ENCODE data around the gene EPB41L2. TPM values are rescaled to one million over a fixed set of nuclear protein-coding genes. Genes with fewer than 3 reads are reported as not detected.

Gene EPB41L2
- polyA plus RNA-seq, 1 donor = 200 TPM

GRCh38 chr6:131061041-131061750 is 1.8 kb downstream of the EPB41L2 start:
- no peak for DNase-seq

DNA sequence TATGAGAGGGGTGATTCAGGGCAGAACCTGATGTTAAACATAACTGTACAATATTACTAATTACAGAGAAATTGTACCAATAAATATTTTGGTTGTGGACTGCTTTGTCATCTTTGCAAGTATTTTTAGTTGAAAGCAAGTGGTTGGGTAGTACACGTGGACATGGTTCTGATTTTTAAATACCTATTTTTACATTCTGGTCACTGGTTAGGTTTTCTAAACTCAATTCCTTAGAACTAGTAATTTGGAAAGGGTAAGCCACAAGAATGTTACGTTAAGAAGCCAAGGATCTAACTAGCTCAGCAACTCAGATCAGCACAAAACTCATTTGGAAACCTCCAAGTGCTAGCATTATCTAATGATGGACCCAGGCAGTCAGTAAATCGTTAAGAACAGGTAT is 2.7 kb downstream of the EPB41L2 start:
- DNase-seq = no peak

DNA sequence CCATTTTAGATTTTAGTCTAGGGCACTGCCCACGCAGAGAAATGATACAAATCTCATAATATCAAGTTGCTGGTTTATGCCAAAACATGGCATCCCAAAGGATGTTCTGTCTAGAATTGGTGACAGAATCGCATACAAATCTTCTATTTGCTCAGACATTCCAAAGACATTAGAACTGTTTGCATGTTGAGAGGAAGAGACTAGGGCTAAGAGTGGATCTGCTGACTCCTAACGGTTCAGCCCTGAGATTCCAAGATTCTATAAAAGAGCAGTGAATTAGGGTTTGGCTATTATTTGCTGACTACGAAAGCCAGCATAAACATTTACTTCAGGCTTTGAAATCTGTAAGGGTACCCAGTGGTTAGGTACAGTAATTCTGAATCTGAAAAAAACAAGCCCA is 3.6 kb downstream of the EPB41L2 start:
- no peak for DNase-seq

GRCh38 chr6:131058236-131058635 is 4.8 kb downstream of the EPB41L2 start:
- DNase-seq = no peak

DNA sequence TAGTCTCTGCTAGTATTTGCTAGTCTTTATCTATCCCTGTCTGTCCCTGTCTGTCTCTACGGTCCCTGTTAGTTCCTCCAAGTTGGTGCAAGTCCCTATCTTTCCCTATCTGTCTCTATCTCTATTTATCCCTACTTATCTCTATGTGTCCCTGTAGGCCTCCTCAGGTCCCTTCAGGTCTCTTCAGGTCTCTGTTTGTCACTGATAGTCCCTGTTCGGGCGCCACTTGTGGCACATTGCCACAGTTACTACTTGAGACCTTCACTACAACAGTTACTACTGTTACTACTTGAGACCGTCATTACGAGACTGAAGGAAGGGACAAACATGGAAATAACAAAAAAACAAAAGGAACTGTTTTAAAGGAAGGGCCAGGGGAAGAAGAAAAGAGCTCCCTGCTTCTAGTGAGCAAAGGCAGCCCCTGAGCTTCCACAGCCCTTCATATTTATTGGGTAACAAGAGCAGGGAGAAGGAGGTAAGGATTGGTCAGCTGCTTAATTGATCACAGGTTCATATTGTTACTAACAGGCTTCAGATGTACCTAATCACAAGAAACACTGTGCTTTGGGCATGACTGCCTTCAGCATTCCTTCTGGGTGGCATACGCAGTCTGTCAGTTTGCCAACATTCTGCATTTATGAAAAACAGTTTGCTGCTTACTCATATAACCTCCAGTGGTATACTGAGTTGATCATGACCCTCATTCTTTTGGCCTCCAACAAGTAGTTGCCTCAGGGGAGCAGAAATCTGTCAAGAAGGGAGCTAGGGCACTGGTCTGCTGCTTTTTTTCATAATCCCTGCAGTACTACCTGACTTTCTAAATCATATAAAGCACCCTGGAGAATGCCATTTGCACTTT is 8.4 kb downstream of the EPB41L2 start:
- no peak for DNase-seq

- DNase-seq = no peak
These were observed 9.4 kb downstream of the EPB41L2 start for GRCh38 chr6:131053546-131054240.

DNA sequence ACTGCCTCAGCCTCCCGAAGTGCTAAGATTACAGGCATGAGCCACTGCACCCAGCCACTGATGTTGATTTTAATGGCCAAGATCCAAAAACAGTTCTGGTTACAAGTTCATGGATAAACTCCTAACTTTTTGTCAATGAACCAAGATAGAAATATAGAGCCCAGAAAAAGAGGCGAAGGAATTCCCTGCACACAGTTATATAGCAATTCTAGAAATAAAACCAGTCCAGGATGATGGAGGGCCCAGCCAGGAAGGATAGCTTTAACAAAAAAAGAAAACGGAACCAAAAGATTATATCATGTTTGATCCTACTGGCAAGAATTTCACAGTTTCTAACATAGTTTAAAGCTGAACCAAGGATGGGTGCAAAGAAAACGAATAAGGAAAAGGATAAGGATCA is 10.9 kb downstream of the EPB41L2 start:
- no peak for DNase-seq

DNA sequence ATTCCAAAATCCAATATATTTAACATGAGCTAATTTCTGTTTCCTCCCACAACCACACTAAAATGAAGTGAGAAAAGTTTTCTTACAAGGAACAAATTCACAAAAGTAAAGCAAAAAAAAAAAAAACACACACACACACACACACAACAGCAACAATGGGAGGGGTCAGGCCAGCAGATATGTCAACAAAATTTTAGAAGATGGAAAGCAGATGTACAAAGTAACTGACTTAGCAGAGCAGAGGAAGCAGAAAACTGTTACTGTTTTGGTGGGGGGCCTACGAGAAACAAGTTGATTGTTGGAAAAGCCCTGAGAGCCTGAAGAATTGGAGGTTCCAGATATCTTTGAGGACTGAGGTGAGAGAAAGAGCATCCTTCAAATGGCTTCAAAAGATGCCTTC is 11.7 kb downstream of the EPB41L2 start:
- DNase-seq = no peak

DNA sequence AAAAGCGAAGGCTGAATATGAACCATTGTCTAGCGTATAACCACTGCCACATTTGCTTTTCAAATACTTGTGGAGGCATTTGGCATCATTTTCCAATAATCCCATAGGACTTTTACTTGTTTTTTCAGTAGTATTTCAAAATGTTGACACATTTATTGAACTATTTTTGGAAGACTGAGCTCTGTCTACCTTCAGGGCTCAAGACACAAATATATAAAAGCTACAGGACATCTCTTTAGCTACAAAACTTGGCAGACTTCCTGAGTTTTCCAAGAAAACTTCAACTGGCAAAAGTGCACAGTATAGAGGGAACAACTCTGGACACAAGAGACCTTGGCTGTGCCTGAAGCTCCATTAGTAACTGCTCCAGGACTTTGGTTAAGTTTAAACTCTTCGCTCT is 13.4 kb downstream of the EPB41L2 start:
- no peak for DNase-seq

DNA sequence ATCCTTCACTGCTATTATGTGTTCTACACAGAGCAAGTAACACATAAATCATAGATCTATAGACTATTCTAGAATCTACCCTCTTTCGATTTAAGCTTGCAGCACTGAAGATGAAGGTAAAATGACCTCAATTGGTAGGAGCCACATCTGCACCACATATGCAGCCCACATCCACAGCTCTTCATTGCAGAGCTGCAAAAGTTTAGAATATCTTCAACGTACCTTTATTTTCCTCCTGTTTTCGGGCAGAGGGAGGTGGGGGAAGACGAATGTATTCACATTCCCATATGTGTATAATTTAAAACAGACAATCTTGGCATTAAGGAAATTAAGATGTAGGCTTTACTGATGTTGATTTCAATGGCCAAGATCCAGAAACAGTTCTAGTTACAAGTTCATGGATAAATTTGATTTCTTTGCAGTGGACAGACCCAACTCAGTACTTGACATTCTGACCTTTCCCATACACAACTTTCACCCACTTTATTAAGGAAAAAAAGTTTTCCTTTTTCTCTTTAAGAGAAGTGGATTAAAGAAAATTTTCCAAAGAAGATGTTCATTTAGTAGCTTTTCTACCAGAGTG is 14.0 kb downstream of the EPB41L2 start:
- no peak for DNase-seq

- no peak for DNase-seq
These were observed 14.6 kb downstream of the EPB41L2 start for GRCh38 chr6:131048459-131048858.

DNA sequence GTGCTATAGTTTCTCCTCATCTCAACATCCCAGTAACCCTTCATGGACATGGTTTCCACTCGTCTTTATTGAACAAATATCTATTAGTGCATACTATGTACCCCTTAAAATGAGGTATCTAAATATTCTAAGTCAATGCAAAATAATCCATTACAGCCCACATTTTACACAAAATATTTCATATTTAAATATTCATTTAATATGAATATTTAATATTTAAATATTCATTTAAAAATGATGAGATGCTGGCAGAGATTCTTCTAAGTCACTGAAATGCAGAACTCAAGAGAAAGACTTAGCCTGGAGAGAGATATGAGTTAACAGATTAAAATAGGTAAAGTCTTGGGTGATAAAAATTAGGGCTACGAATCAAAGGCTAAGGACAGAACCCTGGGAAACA is 17.9 kb downstream of the EPB41L2 start:
- no peak for DNase-seq

DNA sequence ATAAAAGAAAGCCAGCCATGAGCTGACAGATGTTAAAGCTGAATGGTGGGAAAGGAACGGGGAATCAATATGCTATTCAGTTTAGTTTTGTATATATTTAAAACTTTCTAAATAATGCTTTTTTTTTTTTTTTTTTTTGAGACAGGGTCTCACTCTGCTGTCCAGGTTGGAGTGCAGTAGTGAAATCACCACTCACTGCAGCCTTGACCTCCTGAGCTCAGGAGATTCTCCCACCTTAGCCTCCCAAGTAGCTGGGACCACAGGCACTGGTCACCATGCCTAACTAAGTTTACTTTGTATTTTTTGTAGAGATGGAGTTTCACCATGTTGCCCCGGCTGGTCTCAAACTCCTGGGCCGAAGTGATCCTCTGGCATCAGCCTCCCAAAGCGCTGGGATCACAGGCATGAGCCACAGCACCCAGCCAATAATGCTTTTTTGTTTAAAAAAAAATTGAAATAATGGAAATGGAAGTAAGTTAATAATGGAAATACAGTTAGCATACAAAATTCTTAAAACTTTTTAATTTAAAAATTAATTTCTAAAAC is 19.1 kb downstream of the EPB41L2 start:
- DNase-seq = no peak

- DNase-seq = peak; percentile 70
These were observed 20.4 kb downstream of the EPB41L2 start for GRCh38 chr6:131042664-131043063.

GRCh38 chr6:131041814-131042213 is 21.2 kb downstream of the EPB41L2 start:
- DNase-seq = no peak

- DNase-seq = no peak
These were observed 22.2 kb downstream of the EPB41L2 start for GRCh38 chr6:131040866-131041265.

DNA sequence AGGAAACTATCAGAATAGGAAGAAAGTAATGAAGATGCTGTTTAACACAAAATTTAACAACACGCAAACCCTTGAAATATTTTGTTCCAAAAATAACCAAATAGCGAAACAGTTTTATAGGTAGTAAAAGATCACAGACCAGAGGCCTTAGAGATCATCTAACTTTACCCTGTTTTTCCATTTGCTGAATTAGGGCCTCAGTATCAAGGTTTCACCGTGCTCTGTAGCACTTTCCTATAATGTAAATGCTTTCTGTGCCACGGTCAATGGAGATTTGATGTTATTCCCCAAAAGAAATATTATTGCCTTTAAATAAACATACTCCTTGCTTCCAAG is 23.7 kb downstream of the EPB41L2 start:
- DNase-seq = no peak

DNA sequence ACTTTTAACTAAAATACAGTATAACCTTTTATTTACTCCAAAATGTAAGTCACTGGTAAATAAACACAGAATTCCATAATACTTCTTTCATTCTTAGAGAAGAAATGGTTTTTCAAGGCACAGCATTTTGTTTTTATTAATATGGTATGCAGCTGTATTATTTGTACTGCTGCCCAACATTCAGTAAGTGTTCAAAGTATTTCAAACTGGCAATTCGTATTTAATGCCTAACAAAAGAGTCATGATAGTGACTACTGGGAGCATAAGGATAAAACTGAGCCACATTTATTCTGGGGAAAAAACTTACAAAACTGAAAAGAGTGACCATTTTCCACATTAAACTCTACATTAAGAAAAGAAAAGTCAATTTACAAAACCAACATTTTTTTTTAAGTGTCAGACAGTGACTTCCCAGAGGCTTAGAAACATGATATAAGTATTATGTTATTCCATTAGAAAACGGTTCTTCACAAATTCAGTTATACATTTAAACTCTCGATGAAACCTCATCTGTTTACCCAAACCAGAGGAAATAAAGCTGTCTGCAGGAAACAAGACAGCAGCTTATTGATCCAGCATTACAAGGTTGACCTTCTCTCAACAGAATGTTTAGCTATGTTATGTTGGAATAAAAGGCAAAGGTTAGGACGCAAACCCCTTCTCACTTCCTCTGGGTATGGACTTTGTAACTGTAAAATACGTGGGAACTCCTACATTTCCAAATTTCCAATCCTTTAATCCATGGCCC is 24.3 kb downstream of the EPB41L2 start:
- DNase-seq = no peak

DNA sequence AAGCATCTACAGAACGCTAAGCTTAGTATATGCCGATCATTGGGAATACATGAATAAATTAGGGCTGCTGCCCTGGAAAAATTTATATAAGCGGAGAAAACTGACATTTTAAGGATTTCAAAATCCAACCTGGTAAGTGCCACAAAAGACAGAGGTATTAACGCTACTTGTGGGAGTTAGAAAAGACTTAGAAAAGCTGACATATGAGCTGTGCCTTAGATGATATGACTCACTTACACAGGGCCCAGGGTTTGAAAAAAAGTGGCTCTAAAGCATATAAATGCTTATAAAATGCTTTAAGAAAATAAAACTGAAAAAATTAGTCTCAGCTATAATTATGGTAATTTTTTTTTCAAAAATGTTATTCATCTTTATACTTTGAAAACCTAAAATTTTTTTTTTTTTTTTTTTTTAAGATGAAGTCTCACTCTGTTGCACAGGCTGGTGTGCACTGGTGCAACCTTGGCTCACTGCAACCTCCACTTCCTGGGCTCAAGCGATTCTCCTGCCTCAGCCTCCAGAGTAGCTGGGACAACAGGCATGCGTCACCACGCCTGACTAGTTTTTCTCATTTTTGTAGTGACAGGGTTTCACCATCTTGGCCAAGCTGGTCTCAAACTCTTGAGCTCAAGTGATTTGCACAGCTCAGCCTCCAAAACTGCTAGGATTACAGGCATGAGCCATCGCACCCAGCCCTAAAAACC is 25.7 kb downstream of the EPB41L2 start:
- DNase-seq = no peak

- no peak for DNase-seq
These were observed 26.4 kb downstream of the EPB41L2 start for GRCh38 chr6:131036601-131037000.

DNA sequence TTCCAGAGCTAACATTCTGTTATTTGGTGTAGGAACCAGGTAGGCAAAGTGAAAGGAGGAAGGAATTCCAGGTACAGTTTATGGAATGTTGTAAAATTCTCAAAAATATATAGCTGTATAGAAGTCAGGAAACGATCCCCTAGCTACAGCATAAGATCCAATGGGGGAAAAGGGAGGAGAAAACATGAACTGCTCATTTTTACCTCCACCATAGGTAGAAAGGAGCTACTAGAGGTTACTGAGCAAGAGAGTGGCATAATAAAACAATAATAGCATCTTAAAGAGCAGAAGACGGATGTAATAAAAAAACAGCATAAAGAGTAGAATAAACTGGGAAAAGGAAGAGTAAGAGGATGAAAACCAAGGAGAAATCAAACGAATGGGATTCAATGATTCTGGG is 26.9 kb downstream of the EPB41L2 start:
- DNase-seq = no peak

- DNase-seq = no peak
These were observed 27.5 kb downstream of the EPB41L2 start for GRCh38 chr6:131035582-131035981.

Measured in hindlimb muscle (tissue), 1 donor.